A549 treated with RU486 at 1 μM for 4 hours (cell line): ENCODE results near the gene PUS3. TPM values are rescaled to one million over a fixed set of nuclear protein-coding genes. Genes with fewer than 3 reads are reported as not detected.

Source experiments
- total RNA-seq: library from RNA; stranded (reverse); fragments of 200-300 nt; extraction: Qiagen RNA extraction; gene quantifications from 5 replicates; pipeline ENCODE4 v1.2.3, GENCODE V29; 2022; ENCODE audit warnings: low read depth

PUS3 gene
- total RNA-seq = 6.6 to 10.4 TPM (median 9.6 TPM) in 5 replicates

GRCh38 chr11:125902927-125903710 lies at the start of gene PUS3:
Gene PUS3, minus strand, starts transcription at chr11:125903206. Its CDS starts 6,922 bp downstream, at chr11:125896284.

GRCh38 chr11:125945797-125946520 lies 43.0 kb upstream of the PUS3 start, which contains the start of gene VSIG10L2:
Gene VSIG10L2, plus strand, starts transcription at chr11:125946044. Its CDS starts 12 bp downstream, at chr11:125946056.

GRCh38 chr11:125903711-125904659 lies 979 bp upstream of the PUS3 start, which contains the start of gene DDX25:
Gene DDX25, plus strand, starts transcription at chr11:125904508. Its CDS starts 10 bp downstream, at chr11:125904518.

GRCh38 chr11:125887373-125888324 lies 15.4 kb downstream of the PUS3 start, which contains the start of gene HYLS1:
Gene HYLS1, plus strand, starts transcription at chr11:125887668. Its CDS starts 11,701 bp downstream, at chr11:125899369.

Other genes with a start within 250 kb of the PUS3 start
- not detected in 5 replicates for gene ACRV1, start 222.4 kb downstream of the PUS3 start, total RNA-seq
- not detected in 5 replicates for gene PATE1, start 156.9 kb downstream of the PUS3 start, total RNA-seq
- gene PATE2, start 124.4 kb downstream of the PUS3 start, total RNA-seq = not detected in 5 replicates
- gene PATE3, start 115.1 kb downstream of the PUS3 start, total RNA-seq = not detected in 5 replicates
- gene PATE4, start 69.9 kb downstream of the PUS3 start, total RNA-seq = not detected in 5 replicates
- gene HYLS1, start 15.5 kb downstream of the PUS3 start, total RNA-seq = 13.7 to 17.3 TPM (median 15.9 TPM) in 5 replicates
- gene DDX25, start 1.3 kb upstream of the PUS3 start, total RNA-seq = 0.10 TPM in 1 of 5 replicates, not detected in the others
- gene VSIG10L2, start 42.8 kb upstream of the PUS3 start, total RNA-seq = not detected in 5 replicates
- gene CDON, start 159.7 kb upstream of the PUS3 start, total RNA-seq = 2.4 to 3.7 TPM (median 3.4 TPM) in 5 replicates